HL-60 (cell line): Measurements from ENCODE around the gene BCAR3.

ENCODE experiments used
- DNase-seq, 2 experiments: peaks; one replicate each; pipeline ENCODE4 v3.0.0-alpha.2; 2010 to 2020; ENCODE audit warnings: low read depth in 1 of 2, low spot score in 1 of 2
- H3K27ac ChIP-seq: fragments of 250-450 bp; sonication (Bioruptor Pico); replicated peaks from 2 replicates; pipeline ENCODE4 v1.5.1; 2020; ENCODE audit warnings: mild to moderate bottlenecking, moderate library complexity
- H3K27me3 ChIP-seq: fragments of 250-450 bp; sonication (Bioruptor Pico); 2 replicates; pipeline ENCODE4 v1.5.1; 2021; ENCODE audit warnings: mild to moderate bottlenecking, moderate library complexity; ENCODE audit not compliant: insufficient read depth, poor library complexity, severe bottlenecking
- H3K4me3 ChIP-seq: replicated peaks from 2 replicates; pipeline ENCODE4 v1.5.1; 2011; ENCODE audit warnings: mild to moderate bottlenecking, control low read depth, low read length; ENCODE audit not compliant: insufficient read depth
- CTCF ChIP-seq: IDR thresholded peaks from one replicate; pipeline ENCODE4 v1.5.1; 2011; ENCODE audit warnings: low read length, control low read depth, inconsistent platforms; ENCODE audit not compliant: insufficient read depth
- GABPA ChIP-seq: IDR thresholded peaks from 2 replicates; pipeline ENCODE4 v1.6.1; 2012; ENCODE audit warnings: low read depth
- POLR2AphosphoS5 ChIP-seq: IDR thresholded peaks from 2 replicates; pipeline ENCODE4 v1.6.1; 2012; ENCODE audit warnings: low read depth
- REST ChIP-seq: IDR thresholded peaks from 2 replicates; pipeline ENCODE4 v1.6.1; 2012; ENCODE audit warnings: low read depth; ENCODE audit not compliant: insufficient replicate concordance
- SPI1 ChIP-seq: IDR thresholded peaks from 2 replicates; pipeline ENCODE4 v1.6.1; 2012; ENCODE audit warnings: low read depth, mild to moderate bottlenecking, borderline replicate concordance

The BCAR3 gene

DNA sequence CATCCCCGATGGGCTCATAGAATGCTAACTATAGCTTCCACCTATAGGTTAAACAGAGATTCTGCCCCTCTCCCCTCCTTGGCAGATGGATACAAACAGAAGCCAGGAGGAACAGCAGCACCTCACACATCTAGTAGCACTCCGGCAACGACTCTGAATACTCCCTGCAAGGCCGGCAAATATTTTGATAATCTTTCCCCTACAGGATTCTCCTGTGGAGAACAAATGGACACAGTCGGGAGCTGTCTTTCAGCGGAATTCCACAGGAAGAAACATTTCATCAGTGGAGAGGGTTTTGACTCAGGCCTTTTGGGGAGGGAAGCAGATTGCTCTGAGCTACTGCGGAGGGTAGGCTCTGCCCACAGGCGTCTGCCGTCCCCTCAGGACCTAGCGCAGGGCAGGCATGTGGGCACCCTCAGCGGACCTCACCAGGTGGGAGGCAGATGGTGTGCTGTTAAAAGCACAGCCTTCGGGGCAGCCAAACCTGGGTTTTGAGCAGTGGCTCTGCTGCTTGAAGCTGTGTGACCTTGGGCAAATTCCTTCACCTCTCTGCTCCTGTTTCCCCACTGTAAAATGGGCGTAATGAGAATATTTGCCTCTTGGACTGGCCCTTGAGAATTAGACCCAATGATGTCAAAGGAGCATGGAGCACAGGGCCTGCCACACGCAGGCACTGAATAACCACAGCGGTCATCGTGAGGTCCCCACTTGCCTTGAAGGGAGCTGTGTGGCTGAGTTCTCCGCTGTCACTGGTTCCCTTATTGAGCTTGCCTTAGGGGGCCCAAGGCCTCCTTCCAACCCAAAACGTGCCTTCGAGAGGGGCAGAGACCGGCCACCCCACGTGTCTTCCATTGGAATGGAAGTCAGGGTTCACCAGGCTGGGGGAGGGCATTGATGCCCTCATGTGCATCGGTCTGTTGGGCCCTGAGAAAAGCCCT, 19.2 kb upstream of the BCAR3 start:
- TF ChIP-seq SPI1, result no peak
- TF ChIP-seq POLR2AphosphoS5, result no peak
- TF ChIP-seq CTCF, result no peak
- no peak for TF ChIP-seq GABPA
- no peak for TF ChIP-seq REST
- Histone ChIP-seq H3K27ac (no peak overlapping the region), H3K27me3 (no peaks in the 10 kb centered on the region), H3K4me3 (no peak overlapping the region)
- no peak for DNase-seq

DNA sequence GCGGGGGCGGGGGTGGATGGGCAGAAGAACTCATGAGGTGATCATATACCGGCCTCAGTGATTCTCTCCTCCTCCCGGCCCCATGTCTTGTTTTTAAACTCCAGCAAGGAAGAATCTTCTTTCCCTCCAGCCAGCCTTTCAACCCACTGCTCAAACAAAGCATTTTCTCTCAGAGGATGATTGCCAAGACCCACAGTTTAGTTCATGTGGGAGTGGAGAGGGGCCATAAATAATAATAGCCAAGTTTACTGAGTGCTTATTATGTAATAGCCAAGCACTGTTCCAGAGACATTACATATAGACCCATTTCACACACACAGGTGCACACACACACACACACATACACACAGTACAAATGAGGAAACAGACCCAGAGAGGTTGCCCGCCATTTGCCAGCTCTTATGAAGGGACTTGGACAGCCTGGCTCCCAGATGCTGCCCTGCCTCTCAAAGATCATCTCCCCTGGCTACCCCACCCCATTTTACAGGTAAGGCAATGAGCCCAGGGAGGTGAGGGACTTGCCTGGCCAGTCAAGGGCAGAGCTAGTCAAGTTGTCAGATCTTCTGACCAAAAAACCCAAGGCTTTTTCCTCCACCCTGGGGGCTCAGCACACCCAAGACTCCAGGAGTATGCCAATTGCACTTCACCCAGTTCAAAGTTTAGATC, 18.0 kb upstream of the BCAR3 start:
- TF ChIP-seq CTCF (no peak), REST (no peak), POLR2AphosphoS5 (no peak), GABPA (no peak), SPI1 (no peak)
- H3K27me3 ChIP-seq, result no peaks in the 10 kb centered on the region
- no peak overlapping the region for H3K4me3 ChIP-seq
- no peak for DNase-seq
- no peak overlapping the region for H3K27ac ChIP-seq

GRCh38 chr1:93699049-93699384, 17.4 kb upstream of the BCAR3 start:
- Histone ChIP-seq H3K27me3 (no peaks in the 10 kb centered on the region), H3K27ac (no peak overlapping the region), H3K4me3 (no peak overlapping the region)
- no peak for TF ChIP-seq CTCF
- TF ChIP-seq POLR2AphosphoS5, result no peak
- no peak for DNase-seq
